Superior temporal gyrus (tissue), 1 donor: Measurements from ENCODE around the gene PHF12.

Experiments used
- DNase-seq: peaks from one replicate; pipeline ENCODE4 v3.0.0-alpha.2; 2016; ENCODE audit errors: extremely low spot score

The PHF12 gene

DNA sequence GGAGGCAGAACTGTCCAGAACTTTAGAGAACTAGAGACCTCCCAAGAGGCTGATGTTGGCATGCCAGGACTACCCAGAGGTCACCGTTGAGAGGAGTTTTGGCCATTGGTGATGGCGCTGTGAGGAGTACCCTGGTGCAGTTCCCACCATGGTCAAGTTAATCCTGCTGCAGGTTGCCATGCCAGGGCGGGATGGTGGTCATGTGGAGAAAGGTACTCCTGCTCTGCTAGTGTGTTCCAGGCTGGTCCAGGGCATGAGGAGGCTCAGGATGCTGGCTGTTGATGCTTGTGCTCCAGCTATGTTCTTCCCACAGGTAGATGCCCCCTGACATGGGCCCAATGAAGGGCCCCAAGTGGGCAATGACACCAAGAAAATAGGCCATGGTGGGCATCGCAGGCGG is 4.1 kb upstream of the PHF12 start:
- DNase-seq: no peak

DNA sequence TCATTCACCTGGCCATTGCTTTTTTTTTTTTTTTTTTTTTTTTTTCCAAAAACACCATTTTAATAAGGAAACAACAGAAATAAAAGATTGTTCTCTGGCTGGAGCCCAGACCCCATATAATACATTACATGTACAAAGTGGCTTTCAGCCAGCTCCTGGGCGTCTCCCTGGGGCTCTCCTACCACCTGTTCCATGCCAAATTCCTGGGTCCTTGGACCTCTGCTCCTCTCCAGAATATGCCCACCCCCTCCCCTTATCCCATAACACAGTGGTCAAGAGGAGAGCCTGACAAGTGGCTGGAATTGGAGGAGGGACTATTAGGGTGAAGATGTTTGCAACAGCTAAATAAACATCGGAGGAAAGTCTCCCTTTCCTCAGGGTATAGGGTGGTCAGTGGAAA is 3.6 kb upstream of the PHF12 start:
- no peak for DNase-seq

DNA sequence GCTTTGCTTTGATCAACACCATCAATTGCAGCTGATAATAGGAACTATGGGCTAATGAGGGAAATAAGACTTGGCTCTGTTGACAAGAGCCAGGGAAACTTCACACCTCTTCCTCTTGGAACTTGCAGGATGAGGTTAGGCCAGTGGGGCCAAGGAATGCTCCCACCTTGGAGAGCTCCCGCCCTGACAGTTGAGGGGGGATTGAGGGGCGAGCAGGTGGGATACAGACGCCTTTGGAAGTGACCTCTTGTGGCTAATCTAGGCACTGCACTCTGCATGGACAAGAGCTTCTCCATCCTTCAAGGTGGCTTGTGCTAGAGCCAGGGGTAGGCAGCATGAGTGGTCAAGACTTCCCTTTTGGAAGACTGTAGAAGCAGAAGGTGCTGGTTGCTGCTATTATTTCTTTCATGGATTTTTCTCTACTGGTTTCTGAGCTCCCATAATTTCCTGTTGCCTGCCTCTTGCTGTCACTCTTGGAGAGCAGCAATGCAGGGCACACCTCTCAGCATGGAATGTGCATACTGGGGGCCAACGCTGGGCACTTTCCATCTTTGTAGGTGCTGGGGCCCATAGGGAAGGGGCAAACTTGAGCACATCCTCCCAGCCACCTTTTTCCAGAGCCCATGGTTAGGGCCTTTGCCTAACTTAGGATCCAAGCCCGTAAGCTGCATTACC is 2.3 kb upstream of the PHF12 start:
- peak; percentile 74 for DNase-seq

DNA sequence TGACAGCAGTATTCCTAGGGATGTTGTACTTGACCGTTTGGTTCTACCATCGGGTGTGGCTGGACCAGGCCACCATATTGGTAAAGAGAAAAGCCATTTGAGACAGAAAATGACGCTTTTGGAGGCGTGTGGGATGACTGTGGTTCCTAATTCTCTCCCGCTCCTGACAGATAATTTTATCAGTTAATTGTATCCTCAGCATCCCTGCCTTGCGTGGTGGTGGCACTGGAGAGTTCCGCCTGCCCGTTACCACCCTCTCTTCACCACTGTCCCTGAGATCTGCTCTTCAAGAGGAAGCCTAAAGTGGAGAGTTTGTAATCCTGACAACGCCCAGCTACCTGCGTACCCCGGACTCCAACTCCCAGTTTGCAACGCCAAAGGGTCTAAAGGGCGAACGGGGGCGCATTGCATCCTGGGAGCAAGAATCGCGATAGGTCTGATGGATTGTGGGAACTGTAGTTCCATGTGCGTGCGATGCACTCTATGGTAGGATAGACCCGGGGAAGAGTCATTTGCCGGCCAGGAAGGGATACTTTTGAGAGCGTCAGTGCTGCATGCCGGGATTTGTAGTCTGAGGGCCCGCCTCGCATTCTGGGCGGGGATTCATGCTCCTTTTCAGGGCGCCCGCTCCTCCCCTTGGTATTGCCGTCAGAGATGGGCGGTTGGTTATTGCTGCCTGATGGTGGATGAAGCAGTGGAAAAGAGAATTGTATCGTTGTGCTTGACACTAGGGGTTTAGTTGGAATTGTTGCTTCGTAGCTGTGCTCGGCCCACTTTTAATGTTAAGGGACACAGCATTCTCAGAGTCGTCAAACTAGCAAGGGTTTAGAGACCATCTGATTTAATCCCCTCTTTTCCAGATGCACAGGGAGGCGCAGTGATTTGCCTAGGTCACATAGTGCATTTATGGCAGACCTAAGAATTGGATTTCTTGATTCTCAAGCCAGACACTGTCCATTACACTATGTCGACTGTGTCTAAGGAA is 965 bp upstream of the PHF12 start:
- DNase-seq: peak; percentile 100

DNA sequence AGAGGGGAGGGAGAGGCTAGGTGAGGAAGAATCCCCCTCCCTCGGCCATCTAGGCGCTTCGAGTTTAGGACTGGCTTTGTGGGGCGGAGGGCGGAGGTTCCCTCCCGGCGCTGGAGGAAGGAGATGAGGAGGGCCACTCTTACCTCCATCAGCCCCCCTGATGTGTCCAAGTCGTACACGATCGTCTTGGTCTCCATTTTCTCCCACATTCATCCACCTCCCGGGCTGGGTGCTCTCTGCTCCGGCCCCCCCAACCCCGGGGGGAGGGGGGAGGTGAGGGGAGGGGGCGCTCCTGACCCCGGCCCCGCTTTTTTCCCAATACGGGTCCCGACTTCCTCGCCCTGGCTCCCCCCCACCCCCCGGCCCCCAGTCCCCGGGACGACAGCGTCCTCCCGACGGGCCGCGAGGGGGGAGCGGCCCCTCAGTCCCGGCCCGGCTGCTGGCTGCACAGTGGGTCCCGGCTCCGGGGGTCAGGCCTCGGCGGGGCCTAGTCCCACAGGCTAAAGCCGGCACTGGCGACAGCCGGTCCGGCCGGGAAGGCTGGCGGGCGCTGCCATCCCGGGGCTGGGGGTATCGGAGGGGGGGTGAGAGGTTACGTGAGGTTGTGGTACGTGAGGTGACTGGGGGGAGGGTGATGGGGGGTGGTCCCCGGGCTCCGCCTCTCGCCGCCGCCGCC is 428 bp downstream of the PHF12 start:
- DNase-seq: no peak

DNA sequence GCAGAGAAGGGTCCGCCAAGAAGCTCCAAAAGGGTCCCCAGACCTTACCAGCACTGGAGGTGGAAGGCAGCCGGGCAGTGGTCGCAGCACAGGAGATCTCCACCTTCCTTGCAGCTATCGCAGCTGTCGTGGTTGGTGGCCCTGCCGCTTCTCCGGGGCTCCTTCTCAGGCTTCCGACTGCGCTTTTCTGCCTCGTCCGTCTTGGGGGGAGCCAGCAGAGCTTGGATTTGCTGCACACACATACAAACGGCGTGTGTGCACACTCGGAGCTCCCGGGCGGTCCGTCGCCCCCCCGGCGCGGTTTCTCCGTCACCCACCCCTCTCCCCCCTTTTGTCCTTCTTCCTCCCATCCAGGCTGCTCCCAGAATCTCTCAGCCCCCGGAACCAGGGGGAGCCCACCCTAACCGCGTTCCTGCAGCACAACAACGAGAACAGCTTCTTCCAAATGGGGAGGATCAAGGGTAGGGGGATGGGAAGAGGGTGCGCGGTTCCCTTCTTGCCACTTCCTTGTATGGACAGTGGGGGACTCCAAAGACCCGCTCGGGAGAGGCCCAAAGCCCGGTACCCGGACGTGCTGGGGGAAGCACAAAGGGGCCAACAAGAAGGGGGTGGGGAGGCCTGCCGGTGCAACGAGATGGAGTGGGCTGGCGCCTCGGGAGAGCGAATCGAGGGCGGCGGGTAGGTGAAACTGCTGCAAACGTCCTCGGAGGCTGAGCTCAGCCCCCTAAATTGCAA is 1.1 kb downstream of the PHF12 start:
- peak; percentile 21 for DNase-seq

DNA sequence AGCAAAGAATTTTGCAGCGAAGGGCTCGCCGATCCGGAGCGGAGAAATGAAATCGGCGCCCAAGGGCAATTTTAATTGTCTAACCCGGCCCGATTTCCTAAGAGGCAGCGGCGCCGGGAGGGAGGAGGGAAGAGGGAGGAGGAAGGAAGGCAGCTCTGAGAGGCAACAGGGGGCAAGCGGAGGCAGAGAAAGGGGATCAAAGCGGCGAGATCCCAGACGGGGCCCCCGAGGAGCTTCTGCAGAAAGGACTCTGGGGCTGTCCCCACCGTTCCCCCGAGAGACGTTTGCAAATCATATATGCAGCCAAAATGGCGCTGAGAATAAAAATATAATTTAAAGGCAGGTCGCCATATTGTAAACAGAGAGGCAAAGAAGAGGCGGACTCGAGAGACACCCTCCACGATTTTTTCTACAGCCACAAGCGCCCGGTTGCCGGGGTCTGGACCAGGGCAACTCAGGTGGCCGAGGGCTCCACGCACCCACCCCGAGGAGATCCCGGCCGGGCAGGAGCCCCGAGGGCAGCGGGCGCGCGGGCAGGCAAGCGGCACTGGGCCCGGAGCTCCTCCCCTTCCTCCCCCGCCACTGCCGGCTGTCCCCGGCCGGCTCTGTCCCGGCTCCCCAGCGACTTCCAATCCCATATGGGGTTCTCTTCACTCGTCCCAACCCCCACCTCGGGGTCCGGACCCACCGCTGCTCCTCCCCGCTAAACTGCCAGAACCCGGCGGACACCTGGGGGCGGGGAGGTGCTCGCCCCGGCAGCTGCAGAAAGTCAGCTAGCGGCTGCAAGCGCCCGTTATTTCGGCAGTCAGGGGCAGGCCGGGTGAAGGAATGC is 1.9 kb downstream of the PHF12 start:
- peak; percentile 77 for DNase-seq

DNA sequence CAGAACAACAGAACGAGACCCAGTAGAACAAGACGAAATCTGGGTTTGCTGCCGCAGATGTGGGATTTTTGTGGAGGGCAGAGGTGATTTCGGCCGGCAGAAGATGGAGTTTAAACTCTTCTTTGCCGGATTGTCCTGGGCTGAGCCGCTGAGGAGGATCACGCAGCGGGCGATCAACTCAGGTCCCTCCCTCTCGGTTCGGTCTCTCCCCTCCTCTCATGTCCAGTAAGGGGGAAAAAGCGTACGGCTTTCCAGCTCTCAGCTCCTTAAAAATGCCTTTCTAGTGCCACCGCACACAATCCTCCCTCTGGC is 2.5 kb downstream of the PHF12 start:
- DNase-seq: no peak

DNA sequence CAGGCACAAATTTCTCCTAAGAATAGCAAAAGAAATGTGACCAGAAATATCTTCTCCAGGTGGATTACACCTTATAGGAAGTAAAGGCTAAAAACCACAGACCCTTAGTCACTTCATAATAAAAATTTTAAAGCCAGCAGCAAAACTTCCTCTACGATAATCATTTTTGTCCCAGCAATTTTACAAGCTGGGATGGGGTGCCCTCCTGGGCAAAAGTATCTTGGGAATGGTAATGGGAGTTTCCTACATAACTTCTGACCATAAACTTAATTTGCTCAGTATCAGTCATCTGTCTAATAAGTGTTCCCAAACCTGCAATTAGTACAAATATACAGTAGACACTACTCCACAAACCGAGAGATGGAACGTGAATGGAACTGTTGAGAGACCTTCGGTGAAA is 3.0 kb downstream of the PHF12 start:
- no peak for DNase-seq

DNA sequence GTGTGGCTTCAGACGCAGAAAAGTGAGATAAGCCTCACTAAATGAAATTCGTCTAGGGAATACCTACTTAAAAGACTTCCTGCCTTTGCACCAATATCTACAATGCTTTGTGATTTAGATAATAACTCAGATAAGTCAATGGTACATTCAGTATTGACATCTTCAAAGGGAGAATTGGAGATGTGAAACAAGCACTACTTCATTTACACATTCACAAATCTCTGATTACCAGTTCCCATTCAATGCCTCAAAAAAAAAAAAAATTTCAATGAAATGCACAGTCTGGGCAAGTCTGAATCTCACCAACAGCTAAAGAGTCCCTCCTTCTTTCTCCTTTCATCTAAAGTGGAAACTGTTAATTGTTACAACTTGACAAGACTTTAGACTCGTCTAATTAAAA is 3.7 kb downstream of the PHF12 start:
- DNase-seq: no peak

DNA sequence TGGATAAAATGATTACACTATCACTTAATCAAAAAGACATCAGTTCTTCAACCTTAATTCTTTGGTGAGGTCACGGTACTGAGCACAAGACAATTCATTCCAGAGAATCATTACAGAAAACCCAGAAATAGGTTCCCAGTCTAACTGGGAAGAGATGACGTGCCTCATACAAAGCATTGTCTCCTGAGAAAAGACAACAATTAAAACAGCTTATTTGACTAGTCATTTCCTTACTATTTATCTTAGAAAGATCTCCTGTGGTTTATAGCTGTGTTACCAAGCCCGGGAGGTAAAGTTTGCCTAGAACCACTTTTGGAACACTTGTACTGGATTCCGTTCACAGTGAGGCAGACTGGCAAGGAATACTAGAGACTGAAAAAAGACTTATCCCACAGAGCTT is 5.1 kb downstream of the PHF12 start:
- no peak for DNase-seq

DNA sequence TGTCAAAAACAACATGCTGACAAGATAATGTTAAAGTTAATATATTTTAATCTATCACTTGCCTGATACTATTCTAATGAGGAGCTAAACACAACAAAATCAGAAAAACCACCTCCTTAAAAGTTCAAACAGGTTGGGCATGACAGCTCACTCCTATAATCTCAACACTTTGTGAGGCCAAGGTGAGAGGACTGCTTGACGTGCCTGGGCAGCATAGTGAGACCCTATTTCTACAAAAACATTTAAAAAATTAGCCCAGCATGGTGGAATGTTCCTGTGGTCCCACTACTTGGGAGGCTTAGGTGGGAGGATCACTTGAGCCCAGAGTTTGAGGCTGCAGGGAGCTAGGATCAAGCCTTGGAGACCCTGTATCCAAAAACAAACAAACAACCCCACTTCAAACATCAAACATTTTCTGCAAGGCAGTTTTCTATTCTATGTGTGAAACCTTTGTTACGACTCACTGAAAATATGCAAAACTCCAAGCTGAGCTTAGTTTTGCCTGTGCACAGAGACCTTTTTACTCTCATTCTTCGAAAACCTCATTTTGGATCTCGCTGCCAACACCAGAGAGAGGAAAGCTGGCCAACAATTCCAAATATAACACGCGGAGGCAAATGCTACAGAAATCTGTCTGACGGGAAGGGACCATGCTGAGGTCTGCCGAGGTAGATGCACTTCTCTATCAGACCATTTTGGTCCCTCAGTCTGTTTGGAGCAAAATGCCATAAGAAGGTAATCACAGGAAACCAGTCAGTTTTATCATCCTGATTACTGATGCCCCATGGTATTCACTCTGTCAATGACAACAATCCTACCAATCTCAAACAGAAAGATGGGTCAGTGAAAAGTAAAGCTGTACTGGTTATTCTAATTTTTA is 6.2 kb downstream of the PHF12 start:
- DNase-seq: peak; percentile 64

DNA sequence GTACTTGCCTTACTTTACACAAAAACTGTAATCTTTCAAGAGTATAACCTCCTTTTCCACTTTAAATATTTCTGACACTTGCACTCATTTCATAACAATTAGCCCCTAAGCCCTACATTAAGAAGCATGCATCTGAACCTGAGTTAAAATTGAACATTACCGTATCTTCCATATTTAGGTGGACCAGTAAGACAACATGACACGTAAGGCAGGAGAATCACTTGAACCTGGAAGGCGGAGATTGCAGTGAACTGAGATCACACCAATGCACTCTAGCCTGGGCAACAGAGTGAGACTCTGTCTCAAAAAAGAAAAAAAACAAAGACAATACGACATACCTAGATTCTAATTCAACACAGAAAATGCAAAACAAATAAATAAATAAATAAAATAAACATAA is 7.0 kb downstream of the PHF12 start:
- no peak for DNase-seq

DNA sequence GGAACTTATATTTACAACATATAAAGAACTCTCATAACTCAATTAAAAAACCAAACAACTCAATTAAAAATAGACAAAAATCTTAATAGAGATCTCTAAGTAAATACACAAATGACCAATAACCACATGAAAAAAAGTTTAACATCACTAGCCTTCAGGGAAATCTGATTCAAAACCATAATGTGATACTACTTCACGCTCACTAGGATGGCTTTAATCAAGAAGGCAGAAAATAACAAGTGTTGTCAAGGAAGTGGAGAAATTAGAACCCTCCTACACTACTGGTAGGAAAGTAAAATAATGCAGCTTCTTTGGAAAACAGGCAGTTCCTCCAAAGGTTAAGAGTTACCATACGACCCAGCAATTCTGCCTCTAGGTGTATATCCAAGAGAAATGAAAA is 8.4 kb downstream of the PHF12 start:
- no peak for DNase-seq

DNA sequence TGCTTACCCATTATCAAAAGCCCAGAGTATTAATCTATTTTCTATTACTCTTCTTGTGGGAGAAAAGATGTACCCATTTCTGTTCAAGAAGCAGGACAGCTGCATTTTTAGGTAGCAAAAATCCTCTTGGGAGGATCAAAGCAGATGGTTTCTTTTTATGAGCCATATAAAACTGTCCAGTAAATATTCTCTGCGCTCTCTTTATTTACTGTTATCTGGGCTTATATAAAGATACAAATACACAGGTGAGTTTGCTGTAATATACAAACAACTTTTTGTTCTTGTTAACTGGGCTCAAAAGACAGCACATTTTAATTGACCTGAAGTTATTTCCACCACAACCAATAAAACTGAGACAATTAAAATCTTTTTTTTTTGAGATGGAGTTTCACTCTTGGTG is 10.1 kb downstream of the PHF12 start:
- DNase-seq: no peak

DNA sequence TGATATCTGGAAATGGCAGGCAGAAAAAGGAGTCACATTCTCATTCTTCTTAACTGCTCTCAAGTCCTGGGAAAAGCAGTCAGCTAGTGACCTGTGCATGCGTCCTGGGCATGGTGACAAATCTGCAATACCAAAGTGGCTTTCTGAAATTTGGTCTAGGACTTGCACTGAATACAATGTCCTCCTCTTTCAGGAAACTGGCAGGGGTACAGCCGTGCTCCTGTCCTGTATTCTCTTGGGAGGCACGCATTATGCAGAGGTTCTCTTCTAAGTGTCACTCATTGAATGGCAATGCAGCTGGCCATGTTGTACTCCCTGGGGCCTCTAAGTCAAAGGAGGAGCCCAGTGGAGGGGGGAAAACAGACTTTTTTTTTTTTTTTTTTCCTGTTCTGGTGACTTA is 10.6 kb downstream of the PHF12 start:
- peak; percentile 35 for DNase-seq

DNA sequence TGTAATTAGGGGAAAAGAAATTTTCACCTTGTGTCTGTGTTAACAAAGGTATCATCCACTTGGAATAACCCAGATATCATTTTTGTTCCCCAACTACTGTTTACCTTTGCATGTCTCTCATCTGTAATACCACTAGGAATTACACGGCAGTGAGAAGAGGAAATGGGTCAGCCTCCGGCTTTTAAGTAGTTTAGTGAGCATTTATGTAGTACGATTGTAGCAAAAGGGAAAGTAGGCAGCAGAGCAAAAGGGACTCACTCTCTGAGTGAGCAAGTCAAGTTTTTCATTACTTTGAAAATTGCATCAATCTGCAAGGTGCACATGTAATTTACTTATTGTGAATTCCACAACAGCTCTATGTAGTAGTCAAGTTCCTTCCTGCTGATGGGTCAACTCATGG is 11.2 kb downstream of the PHF12 start:
- peak; percentile 22 for DNase-seq

DNA sequence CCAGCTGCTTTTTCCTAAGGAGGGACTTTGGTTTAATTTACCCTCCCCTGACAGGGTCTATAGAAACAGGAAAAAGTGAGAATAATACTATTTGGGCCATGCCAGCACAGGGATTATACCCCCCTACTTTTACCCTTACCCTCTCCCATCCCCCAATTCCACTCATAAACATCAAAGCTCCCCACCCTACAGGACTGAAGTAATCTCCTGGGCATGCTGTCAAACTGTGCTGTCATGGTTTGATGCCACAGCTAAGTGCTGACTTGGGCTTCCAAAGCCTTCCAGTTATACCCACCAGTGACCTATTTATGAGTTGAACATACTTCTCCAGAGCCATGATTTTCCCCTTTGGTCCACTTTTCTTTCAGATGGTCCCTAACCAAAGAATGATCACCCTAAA is 12.8 kb downstream of the PHF12 start:
- DNase-seq: peak; percentile 68

DNA sequence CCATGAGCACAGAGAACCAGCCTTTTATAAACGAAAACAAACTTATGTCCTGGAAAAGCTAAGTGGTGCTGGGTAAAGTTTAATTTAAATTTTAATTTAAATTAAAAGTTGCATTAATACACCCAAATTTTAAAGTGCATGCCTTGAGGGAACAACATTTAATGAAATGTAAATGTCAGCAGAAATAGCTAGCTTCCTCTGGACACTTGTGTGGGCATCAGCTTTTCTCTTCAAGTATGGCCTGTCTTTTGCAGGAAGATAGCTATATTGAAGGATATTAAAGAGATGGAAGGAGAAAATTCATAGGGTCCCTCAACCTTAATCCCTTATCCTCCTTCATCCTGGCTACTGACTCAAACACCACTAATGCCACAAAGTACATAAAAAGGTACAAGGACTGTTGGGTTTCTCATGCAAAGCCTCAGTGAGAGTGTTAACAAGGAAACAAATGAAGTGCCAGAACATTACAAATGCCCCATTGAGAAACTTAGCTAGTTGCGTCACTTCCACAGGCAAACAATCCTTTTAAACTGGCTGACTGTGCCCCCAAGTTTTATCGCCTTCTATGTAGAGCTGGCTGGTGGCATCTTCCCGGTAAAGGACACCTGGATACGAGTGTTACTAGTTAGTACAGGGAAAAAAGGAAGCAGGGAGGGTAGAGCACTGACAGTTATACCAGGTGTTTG is 14.1 kb downstream of the PHF12 start:
- peak; percentile 94 for DNase-seq
